HG02973 (cell line): ENCODE measurements around the gene CCDC6.
"Not testable (repeated sequence)": the region's sequence is repeated elsewhere in the genome, so short reads cannot be mapped to it uniquely, and the experiment has no call there.

Source experiments
- ATAC-seq: cut with Tn5 transposase; IDR thresholded peaks from one replicate; pipeline ENCODE4 v1.9.1; 2021; ENCODE audit warnings: moderate library complexity; ENCODE audit not compliant: unreplicated experiment

CCDC6 gene

GRCh38 chr10:59819265-59819664, 87.1 kb downstream of the CCDC6 start:
- ATAC-seq, result no peak

- no peak for ATAC-seq
Observed at GRCh38 chr10:59817773-59818172, 88.6 kb downstream of the CCDC6 start.

DNA sequence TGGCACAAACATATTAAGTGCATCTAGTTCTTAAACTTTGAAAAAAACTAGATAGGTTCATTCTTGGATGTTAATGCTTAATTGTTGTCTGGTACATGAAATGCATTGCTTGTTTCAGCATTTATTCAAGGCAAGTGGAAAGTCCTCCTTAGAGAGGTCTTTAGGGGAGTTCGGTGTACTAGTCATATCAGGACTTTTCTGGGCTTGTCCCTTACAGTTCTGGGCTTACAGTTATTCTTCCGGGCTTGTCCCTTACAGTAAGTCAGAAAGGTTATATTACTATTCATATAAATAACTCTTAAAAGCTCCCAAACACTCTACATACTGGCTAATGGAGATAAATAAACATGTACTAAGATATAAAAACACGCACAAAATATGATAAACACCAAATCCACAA, 91.5 kb downstream of the CCDC6 start:
- no peak for ATAC-seq

DNA sequence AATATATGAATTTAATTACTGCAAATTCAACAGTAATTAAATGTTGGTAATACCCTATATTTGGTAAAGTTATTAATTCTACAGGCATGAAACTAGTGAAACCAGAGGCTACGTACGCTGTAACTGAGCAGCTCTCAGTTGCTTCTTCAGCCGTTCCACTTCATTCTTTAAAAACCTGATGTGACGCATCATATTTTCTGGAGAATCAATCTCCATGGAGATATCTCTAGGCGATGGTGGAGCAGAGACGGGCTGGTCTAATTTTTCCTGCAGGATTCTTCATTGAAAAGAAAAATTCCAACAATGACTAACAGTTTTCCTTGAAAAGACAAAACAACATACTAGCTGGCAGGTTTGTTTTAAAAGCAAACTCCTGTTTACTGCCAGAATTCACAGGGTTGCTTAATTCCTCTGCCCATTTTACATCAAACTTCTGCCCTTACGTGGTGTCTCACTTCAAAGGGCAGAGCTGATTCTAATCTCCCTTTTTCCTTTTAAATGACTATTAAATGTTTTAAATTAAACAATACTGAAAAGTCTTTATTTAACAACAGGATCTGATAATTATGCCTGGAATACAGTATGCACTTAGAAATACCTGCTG, 93.7 kb downstream of the CCDC6 start:
- no peak for ATAC-seq

GRCh38 chr10:59809644-59809974, 96.7 kb downstream of the CCDC6 start:
- no peak for ATAC-seq

GRCh38 chr10:59808896-59809643, 97.3 kb downstream of the CCDC6 start:
- ATAC-seq, result peak; percentile 97

DNA sequence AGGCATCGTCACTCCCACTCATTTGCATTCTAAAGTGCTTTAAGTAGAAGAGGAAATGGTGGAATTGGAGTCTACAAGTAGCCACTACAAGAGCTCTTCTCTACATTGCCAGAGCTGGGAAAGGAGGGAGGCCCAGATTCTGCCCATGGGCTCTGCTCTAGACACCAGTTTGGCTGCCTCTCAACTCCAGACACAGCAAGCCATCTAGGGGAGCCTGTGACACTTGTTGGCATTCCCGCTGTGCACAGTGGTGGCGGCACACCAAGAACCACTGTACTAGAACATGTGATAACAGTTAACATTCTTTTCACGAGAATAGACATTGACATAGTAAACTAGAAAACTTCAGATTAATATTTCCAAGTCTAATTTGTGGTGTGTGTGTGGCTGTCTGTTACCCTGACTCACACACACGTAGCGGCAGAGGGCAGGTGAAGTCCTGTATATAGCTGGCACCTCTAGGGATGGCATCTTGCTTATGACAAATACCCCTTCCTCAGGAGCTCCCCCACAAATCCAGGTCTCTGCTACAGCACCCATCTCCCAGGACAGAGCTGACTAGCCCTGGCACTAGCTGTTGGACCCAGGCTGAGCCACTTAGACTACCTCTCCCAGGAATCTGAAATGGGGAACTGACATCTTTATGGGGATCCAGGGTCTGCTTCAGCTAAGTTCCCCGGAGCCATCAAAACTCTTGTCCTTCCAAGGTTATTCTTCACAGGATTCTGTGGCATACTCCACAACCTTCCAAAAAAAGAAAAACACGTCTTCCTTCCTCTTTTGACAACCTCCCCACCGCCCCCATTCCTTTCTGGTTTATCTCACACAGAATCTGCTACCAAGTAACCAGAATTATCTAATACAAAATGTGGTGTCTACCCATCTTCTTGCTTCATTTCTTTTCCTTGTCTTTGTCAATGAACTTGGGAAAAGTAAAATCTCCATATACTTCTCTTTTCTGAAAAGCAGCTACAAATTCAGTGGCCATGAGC, 98.4 kb downstream of the CCDC6 start:
- ATAC-seq, result no peak

DNA sequence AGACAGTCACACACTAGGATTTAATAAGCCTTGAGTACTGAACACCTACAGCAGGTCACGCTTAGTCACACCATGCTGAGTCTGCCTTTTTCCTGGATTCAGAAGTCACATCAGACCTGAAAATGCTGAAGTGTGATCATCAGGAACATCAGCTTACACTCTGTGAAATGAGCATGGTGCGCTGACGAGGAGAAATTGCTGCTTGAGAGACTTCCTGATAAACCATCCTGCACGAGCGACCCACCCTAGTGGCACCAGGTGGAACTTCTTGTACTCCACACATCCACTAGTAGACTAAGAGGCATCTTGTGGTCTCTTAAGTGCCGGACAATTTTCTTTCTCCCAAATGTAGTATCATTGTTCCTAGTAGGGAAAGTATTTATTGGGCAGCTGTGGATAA, 101.3 kb downstream of the CCDC6 start:
- no peak for ATAC-seq

GRCh38 chr10:59804220-59804619, 102.1 kb downstream of the CCDC6 start:
- no peak for ATAC-seq

DNA sequence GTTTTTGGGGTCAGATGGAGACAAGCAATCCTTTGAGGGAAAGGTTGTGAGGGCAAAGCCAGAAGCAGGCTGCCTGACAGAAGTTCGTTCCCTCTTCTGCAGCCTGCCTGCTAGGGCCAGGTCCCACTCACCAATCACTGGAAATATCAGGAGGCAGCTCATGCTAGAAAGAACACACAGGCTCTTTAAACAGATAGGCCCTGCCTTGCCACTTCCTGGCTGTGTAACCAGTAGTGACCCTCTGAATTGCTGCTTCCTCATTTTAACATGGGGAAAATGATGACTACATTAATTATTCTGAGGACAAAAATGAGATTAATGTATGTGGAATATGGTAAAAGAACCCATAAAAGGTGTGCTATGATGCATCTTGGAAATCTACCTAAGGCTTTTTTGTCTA, 102.6 kb downstream of the CCDC6 start:
- ATAC-seq, result no peak

- no peak for ATAC-seq
Observed at GRCh38 chr10:59801171-59801570, 105.2 kb downstream of the CCDC6 start.

DNA sequence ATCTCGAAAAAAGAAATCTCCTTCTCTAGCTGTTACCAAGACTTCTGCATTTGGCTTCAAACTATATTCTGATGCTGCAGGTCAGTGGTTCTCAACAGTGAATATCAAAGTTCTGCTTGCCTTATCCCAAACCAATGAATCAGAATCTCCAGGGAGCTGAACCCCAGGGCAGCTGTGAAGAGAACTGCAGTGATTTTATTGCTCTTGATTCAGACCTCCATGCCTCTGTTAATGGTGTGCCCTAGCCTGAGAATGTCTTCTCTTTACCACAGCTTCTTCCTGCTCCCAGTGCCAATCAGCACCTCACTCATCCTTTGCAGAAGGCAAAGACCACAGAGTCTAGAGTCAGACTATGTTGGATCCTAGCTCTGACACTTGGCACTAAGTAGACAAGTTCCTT, 106.9 kb downstream of the CCDC6 start:
- ATAC-seq, result no peak

DNA sequence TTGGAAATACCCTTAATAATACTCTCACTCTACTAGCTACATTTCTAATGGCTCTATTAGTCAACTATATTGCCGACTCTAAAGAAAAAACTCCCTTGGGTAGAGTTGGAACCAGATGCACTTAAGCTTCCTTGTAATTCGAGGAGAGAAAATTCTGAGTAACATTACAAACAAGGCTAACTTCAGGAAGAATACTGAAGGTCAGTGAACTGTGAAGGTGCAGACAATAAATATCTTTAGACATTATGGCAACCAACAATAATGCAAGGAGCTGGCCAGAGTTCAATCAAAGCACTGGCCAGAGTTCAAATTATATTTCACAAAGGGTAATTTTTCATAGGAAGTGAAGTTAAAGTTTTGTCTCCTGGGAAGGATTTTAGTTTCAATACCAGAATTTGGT, 112.4 kb downstream of the CCDC6 start:
- no peak for ATAC-seq

DNA sequence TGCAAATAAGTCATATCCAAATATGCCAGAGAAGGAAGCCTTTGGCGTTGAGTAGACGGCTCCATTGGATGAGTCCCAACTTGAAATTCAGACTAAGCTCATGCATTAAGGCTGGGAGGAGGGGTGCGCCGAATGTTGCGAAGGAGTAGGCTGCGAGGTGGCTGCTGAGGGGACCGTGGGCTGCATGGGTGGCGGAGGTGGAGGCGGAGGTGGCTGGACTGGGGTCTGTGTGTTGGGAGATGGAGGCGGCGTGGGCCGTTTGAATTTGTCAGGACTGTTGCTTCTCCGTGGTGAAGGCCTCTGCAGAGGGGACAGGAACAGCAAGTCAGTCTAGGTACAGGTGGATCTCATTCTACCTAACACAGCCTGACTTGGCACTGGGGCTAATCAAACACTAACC, 113.5 kb downstream of the CCDC6 start:
- ATAC-seq, result no peak

GRCh38 chr10:59791601-59792000, 114.8 kb downstream of the CCDC6 start:
- no peak for ATAC-seq

DNA sequence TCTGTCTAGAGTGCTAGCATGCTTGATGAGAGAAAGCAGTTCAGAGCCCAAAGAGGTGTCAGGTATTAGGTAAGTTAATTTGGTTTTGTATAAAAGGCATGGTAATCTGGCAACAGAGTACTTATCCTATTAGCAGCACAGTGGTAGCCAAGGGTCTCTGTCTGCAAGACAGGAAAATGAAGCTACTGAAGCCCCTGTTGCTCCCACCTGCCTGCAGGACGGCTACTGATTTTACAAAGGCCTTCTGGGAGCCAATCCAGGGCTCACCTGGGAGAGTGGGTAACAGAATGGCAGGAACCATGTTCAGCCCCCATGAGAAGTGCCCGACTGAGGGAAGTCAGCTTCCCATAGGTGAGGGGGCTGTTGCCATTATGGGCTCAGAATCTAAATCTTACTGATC, 116.3 kb downstream of the CCDC6 start:
- not testable (repeated sequence) for ATAC-seq

GRCh38 chr10:59788914-59789313, 117.4 kb downstream of the CCDC6 start:
- ATAC-seq, result not testable (repeated sequence)

GRCh38 chr10:59787032-59787431, 119.3 kb downstream of the CCDC6 start:
- not testable (repeated sequence) for ATAC-seq

DNA sequence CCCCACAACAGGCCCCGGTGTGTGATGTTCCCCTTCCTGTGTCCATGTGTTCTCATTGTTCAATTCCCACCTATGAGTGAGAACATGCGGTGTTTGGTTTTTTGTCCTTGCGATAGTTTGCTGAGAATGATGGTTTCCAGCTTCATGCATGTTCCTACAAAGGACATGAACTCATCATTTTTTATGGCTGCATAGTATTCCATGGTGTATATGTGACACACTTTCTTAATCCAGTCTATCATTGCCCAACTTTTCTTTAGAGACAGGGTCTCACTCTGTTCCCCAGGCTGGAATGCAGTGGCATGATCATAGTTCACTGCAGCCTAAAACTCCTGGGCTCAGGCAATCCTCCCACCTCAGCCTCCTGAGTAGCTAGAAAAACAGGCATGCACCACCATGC, 120.9 kb downstream of the CCDC6 start:
- not testable (repeated sequence) for ATAC-seq

DNA sequence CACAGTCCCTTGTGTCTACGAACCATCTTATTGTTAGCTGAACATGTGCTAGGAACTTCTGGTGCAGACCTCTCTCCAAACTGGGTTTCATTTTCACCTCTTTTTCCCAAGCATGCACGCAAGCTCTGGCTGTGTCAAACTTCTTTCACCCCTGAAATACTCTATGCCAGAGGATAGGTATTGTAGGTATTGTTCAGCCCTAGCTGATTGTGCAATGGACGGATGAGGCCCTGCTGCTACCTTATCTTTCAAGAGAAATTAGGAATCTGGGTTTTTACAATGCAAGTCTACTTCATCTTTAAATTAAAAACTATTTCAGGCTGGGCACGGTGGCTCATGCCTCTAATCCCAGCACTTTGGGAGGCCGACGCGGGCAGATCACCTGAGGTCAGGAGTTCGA, 124.8 kb downstream of the CCDC6 start:
- ATAC-seq, result no peak

GRCh38 chr10:59779756-59780533, 126.4 kb downstream of the CCDC6 start:
- ATAC-seq, result no peak
